Ectodermal cell (in vitro differentiated cells): ENCODE data around the gene COMMD3.
"Not testable (repeated sequence)": the region's sequence is repeated elsewhere in the genome, so short reads cannot be mapped to it uniquely, and the experiment has no call there.

Experiments used
- H3K27ac ChIP-seq: 2 replicates; pipeline ENCODE4 v1.7.0; 2013; ENCODE audit warnings: mild to moderate bottlenecking, low read depth, low read length; ENCODE audit not compliant: insufficient read depth, poor library complexity, severe bottlenecking
- H3K27me3 ChIP-seq: 2 replicates; pipeline ENCODE4 v1.7.0; 2013; ENCODE audit warnings: mild to moderate bottlenecking, low read length; ENCODE audit not compliant: insufficient read depth, control insufficient read depth, poor library complexity, severe bottlenecking
- H3K36me3 ChIP-seq: one replicate; pipeline ENCODE4 v1.7.0; 2013; ENCODE audit warnings: low read length; ENCODE audit not compliant: control insufficient read depth, insufficient read depth
- H3K4me1 ChIP-seq: one replicate; pipeline ENCODE4 v1.7.0; 2013; ENCODE audit warnings: low read length; ENCODE audit not compliant: control insufficient read depth, insufficient read depth
- H3K4me3 ChIP-seq: 2 replicates; pipeline ENCODE4 v1.7.0; 2013; ENCODE audit warnings: low read depth, low read length, control low read depth; ENCODE audit not compliant: insufficient read depth
- H3K9me3 ChIP-seq: 2 replicates; pipeline ENCODE4 v1.7.0; 2013; ENCODE audit warnings: mild to moderate bottlenecking, low read length, moderate library complexity; ENCODE audit not compliant: control insufficient read depth
- WGBS, 2 experiments: methylation state at CpG; one replicate each; pipeline ENCODE4 v1.1.7; 2013; ENCODE audit warnings: missing lambda C conversion rate in 2 of 2; 5-methylcytosine and 5-hydroxymethylcytosine counted together

COMMD3 gene

GRCh38 chr10:22345301-22346095 lies 29.3 kb downstream of the COMMD3 start, which contains the start of gene SPAG6:
SPAG6 (plus strand) TSS chr10:22345496; CDS start chr10:22345612, 116 bp downstream.
- Histone ChIP-seq H3K27me3 (peaks cover 86% of the 10 kb centered on the region), H3K9me3 (no peaks in the 10 kb centered on the region), H3K4me3 (peak within 1 kb of the TSS; percentile 28), H3K4me1 (peaks cover 8% of the 10 kb centered on the region), H3K36me3 (no peaks in the 10 kb centered on the region), H3K27ac (no peak within 1 kb of the TSS)
- 3% methylated on average over 83 of the region's 83 CpGs for WGBS, 2 experiments

GRCh38 chr10:22346096-22346661 lies 30.0 kb downstream of the COMMD3 start:
- Histone ChIP-seq H3K4me1 (peaks cover 6% of the 10 kb centered on the region), H3K9me3 (no peaks in the 10 kb centered on the region), H3K27ac (no peak overlapping the region), H3K4me3 (no peak overlapping the region), H3K36me3 (no peaks in the 10 kb centered on the region), H3K27me3 (peaks cover 79% of the 10 kb centered on the region)
- 14 to 17% methylated on average over 7 to 8 of the region's 8 CpGs for WGBS, 2 experiments

- Histone ChIP-seq H3K9me3 (no peaks in the 10 kb centered on the region), H3K4me1 (no peaks in the 10 kb centered on the region), H3K27me3 (peaks cover 43% of the 10 kb centered on the region), H3K27ac (no peak overlapping the region), H3K36me3 (no peaks in the 10 kb centered on the region), H3K4me3 (no peak overlapping the region)
- WGBS, 2 experiments = 100% methylated on average over 1 of the region's 1 CpG
Measured at GRCh38 chr10:22349755-22350154, 33.6 kb downstream of the COMMD3 start.

GRCh38 chr10:22351131-22351703 lies 35.0 kb downstream of the COMMD3 start:
- Histone ChIP-seq H3K9me3 (no peaks in the 10 kb centered on the region), H3K4me3 (no peak overlapping the region), H3K27ac (no peak overlapping the region), H3K36me3 (no peaks in the 10 kb centered on the region), H3K27me3 (peaks cover 29% of the 10 kb centered on the region), H3K4me1 (no peaks in the 10 kb centered on the region)
- WGBS, 2 experiments = 81 to 82% methylated on average over 5 of the region's 5 CpGs

- WGBS, 2 experiments = 94 to 99% methylated on average over 4 of the region's 4 CpGs
- no peaks in the 10 kb centered on the region for H3K4me1 ChIP-seq
- H3K27ac ChIP-seq = no peak overlapping the region
- H3K27me3 ChIP-seq = no peaks in the 10 kb centered on the region
- H3K4me3 ChIP-seq = no peak overlapping the region
- H3K36me3 ChIP-seq = no peaks in the 10 kb centered on the region
- H3K9me3 ChIP-seq = no peaks in the 10 kb centered on the region
Measured at GRCh38 chr10:22356324-22356873, 40.2 kb downstream of the COMMD3 start.

GRCh38 chr10:22357770-22358169 lies 41.6 kb downstream of the COMMD3 start:
- H3K36me3 ChIP-seq, H3K9me3 ChIP-seq, H3K4me3 ChIP-seq, H3K4me1 ChIP-seq, H3K27ac ChIP-seq, H3K27me3 ChIP-seq: not testable (repeated sequence)
- 89% methylated on average over 1 of the region's 4 CpGs; no CpG with 5 or more reads in 1 of the 2 experiments for WGBS, 2 experiments

GRCh38 chr10:22363305-22363704 lies 47.1 kb downstream of the COMMD3 start:
- no peaks in the 10 kb centered on the region for H3K27me3 ChIP-seq
- H3K4me1 ChIP-seq = no peaks in the 10 kb centered on the region
- 96 to 97% methylated on average over 5 to 6 of the region's 6 CpGs for WGBS, 2 experiments
- H3K27ac ChIP-seq = no peak overlapping the region
- no peaks in the 10 kb centered on the region for H3K36me3 ChIP-seq
- no peaks in the 10 kb centered on the region for H3K9me3 ChIP-seq
- H3K4me3 ChIP-seq = no peak overlapping the region

- no peak overlapping the region for H3K4me3 ChIP-seq
- H3K4me1 ChIP-seq = no peaks in the 10 kb centered on the region
- H3K27me3 ChIP-seq = no peaks in the 10 kb centered on the region
- WGBS, 2 experiments = 84 to 91% methylated on average over 4 of the region's 5 CpGs
- no peaks in the 10 kb centered on the region for H3K36me3 ChIP-seq
- H3K27ac ChIP-seq = no peak overlapping the region
- H3K9me3 ChIP-seq = no peaks in the 10 kb centered on the region
Measured at GRCh38 chr10:22364407-22365140, 48.4 kb downstream of the COMMD3 start.

GRCh38 chr10:22365233-22365632 lies 49.0 kb downstream of the COMMD3 start:
- 88 to 100% methylated on average over 1 of the region's 1 CpG for WGBS, 2 experiments
- no peaks in the 10 kb centered on the region for H3K9me3 ChIP-seq
- H3K36me3 ChIP-seq = no peaks in the 10 kb centered on the region
- H3K27me3 ChIP-seq = no peaks in the 10 kb centered on the region
- H3K27ac ChIP-seq = no peak overlapping the region
- no peak overlapping the region for H3K4me3 ChIP-seq
- H3K4me1 ChIP-seq = no peaks in the 10 kb centered on the region
